HEK293T (cell line): ENCODE data around the gene DNMT3B.

ENCODE experiments used
- BHLHE40 ChIP-seq: fragments of 450-650 bp; IDR thresholded peaks from 2 replicates; pipeline ENCODE4 v1.6.1; 2016; ENCODE audit warnings: mild to moderate bottlenecking, moderate library complexity, borderline replicate concordance
- CTBP1 ChIP-seq: fragments of 450-650 bp; IDR thresholded peaks from 2 replicates; pipeline ENCODE4 v1.6.1; 2016; ENCODE audit warnings: borderline replicate concordance
- FOXM1 ChIP-seq: fragments of 450-650 bp; IDR thresholded peaks from 2 replicates; pipeline ENCODE4 v1.6.1; 2017; ENCODE audit warnings: mild to moderate bottlenecking, borderline replicate concordance
- LEF1 ChIP-seq: fragments of 450-650 bp; IDR thresholded peaks from 2 replicates; pipeline ENCODE4 v1.6.1; 2017; ENCODE audit warnings: mild to moderate bottlenecking, borderline replicate concordance
- SP1 ChIP-seq: fragments of 450-650 bp; IDR thresholded peaks from 2 replicates; pipeline ENCODE4 v1.6.1; 2017
- SUZ12 ChIP-seq: fragments of 450-650 bp; IDR thresholded peaks from 2 replicates; pipeline ENCODE4 v1.6.1; 2016; ENCODE audit warnings: mild to moderate bottlenecking
- TARDBP ChIP-seq: fragments of 450-650 bp; IDR thresholded peaks from 2 replicates; pipeline ENCODE4 v1.6.1; 2016
- ZNF384 ChIP-seq: fragments of 450-650 bp; IDR thresholded peaks from 2 replicates; pipeline ENCODE4 v1.6.1; 2016

DNA sequence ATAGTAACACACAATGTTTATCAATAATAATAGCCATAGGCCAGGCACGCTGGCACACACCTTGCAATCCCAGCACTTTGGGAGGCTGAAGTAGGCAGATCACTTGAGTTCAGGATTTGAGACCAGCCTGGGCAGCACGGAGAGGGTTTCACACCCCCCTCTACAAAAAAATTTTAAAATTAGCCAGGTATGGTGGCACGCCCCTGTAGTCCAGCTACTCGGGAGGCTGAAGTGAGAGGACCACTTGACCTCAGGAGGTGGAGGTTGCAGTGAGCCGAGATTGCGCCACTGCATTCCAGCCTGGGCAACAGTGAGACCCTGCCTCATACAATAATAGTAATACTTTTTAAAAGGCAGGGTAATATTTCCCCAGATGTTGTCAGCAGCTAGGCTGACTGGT lies 49.7 kb downstream of the DNMT3B start:
- TF ChIP-seq SUZ12 (no peak), BHLHE40 (no peak), SP1 (no peak), ZNF384 (no peak), LEF1 (no peak), FOXM1 (no peak), TARDBP (no peak), CTBP1 (no peak)
